ENCODE data around the gene PKNOX2. TPM values are rescaled to one million over a fixed set of nuclear protein-coding genes. Genes with fewer than 3 reads are reported as not detected.

The PKNOX2 gene
- total and polyA plus RNA-seq, 10 of the 15 experiments (the other 5 are each of a cell fraction or from before 2014, with no cell fraction given), result not detected

DNA sequence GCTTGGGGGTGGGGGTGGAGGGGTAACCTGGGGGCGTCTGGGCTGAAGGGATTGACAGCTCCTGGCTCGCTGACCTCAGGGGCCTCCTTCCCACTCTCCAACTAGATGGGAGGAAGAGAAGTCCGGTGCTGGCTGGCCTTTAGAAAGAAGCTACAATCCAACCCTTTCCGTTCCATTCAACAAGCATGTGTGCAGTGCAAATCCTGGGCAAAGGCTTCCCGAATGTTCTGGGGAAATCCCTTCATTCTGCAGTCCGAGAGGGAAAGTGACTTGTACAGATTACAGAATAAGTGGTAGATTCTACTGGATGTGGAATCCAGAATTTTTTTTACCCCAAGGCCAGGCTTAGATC is 181.6 kb downstream of the PKNOX2 start:
- DNase-seq (ENCODE audit: low read depth, low spot score) (no peak), ATAC-seq (no peak), FAIRE-seq (no peak)
- Histone ChIP-seq H2AFZ (ENCODE audit: control insufficient read depth, low read depth, low read length) (no peak overlapping the region), H3K9me3 (replicated peaks; ENCODE audit: control insufficient read depth, insufficient read depth, low read length) (no peaks in the 10 kb centered on the region), H3K79me2 (ENCODE audit: control insufficient read depth, insufficient read depth, low read length) (no peaks in the 10 kb centered on the region), H4K20me1 (ENCODE audit: control insufficient read depth, insufficient read depth) (no peaks in the 10 kb centered on the region), H3K4me2 (ENCODE audit: control insufficient read depth, insufficient read depth) (no peak overlapping the region), H3K27me3 (replicated peaks in 1 of 2; ENCODE audit: control insufficient read depth in 2 of 2, insufficient read depth in 2 of 2, low read length in 1 of 2) (peaks cover 0 to 13% of the 10 kb centered on the region in 2 experiments; a peak in 2 of 4 replicates), H3K9ac (ENCODE audit: control insufficient read depth, insufficient read depth, low read length) (no peak overlapping the region), H3K27ac (ENCODE audit: control insufficient read depth, insufficient read depth) (no peak overlapping the region), H3K4me3 (no peak overlapping the region), H3K4me1 (ENCODE audit: control insufficient read depth, insufficient read depth, low read length) (no peaks in the 10 kb centered on the region), H3K36me3 (ENCODE audit: control insufficient read depth in 2 of 2, insufficient read depth in 2 of 2, low read length in 1 of 2) (no peaks in the 10 kb centered on the region)
- ChIA-PET CTCF (interaction anchor here (0.6 to 6.5 kb wide), 39 partner anchors 10 to 508 kb away, joined by 3 to 71 read pairs (median 5); partner anchors contain the start of gene TMEM218), POLR2A (interaction anchor here (1.2 kb wide), 1 partner anchor 391 kb away, joined by 3 read pairs; no protein-coding TSS in a partner anchor), SMC1A (ENCODE audit: uncharacterized antibody, unreplicated experiment) (interaction anchor here (0.6 to 2.4 kb wide), 16 partner anchors 10 to 453 kb away, joined by 3 to 12 read pairs (median 4); no protein-coding TSS in a partner anchor), RAD21 (ENCODE audit: unreplicated experiment) (interaction anchor here (0.6 to 2.8 kb wide), 9 partner anchors 29 to 387 kb away, joined by 3 to 14 read pairs (median 5); partner anchors contain the start of gene TMEM218)
- 29% methylated on average over 6 of the region's 6 CpGs for WGBS (ENCODE audit: insufficient coverage, insufficient replicate concordance, low lambda C conversion rate, missing lambda C conversion rate)
- intact Hi-C loops (cut with micrococcal nuclease; ENCODE audit: unreplicated experiment), result loop anchor here (5.0 kb wide), 1 partner anchor 184 kb away; the partner anchor contains the start of gene PKNOX2
- TF ChIP-seq, protein P1, sequence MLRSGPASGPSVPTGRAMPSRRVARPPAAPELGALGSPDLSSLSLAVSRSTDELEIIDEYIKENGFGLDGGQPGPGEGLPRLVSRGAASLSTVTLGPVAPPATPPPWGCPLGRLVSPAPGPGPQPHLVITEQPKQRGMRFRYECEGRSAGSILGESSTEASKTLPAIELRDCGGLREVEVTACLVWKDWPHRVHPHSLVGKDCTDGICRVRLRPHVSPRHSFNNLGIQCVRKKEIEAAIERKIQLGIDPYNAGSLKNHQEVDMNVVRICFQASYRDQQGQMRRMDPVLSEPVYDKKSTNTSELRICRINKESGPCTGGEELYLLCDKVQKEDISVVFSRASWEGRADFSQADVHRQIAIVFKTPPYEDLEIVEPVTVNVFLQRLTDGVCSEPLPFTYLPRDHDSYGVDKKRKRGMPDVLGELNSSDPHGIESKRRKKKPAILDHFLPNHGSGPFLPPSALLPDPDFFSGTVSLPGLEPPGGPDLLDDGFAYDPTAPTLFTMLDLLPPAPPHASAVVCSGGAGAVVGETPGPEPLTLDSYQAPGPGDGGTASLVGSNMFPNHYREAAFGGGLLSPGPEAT (IDR thresholded peaks at IDR 0.05; ENCODE audit: low read depth), result no peak
- TF ChIP-seq TCF12 (IDR thresholded peaks at IDR 0.05; ENCODE audit: low read depth, low read length) (no peak), HDAC6 (IDR thresholded peaks at IDR 0.05; ENCODE audit: unreplicated experiment) (no peak), CHD2 (IDR thresholded peaks at IDR 0.05; ENCODE audit: borderline replicate concordance, low read depth, low read length) (no peak), RFX5 (IDR thresholded peaks at IDR 0.05; ENCODE audit: low read depth, low read length) (no peak), YBX1 (IDR thresholded peaks at IDR 0.05) (no peak), PML (IDR thresholded peaks at IDR 0.05; ENCODE audit: low read length) (no peak), CREM (IDR thresholded peaks at IDR 0.05; ENCODE audit: low read depth) (no peak)
- no TSS peak for BruUV-seq (replicated peaks)
- in situ Hi-C loops (cut with MboI), result loop anchor here (5.0 kb wide), 1 partner anchor 379 kb away; no protein-coding TSS in a partner anchor

All from GM12878 (cell line).